HepG2 (cell line): ENCODE results near the gene UQCR11. TPM values are rescaled to one million over a fixed set of nuclear protein-coding genes. Genes with fewer than 3 reads are reported as not detected.

ENCODE experiments used
- BRD4 ChIP-seq: sonication (generic); formaldehyde crosslinking; IDR thresholded peaks from 2 replicates; pipeline ENCODE4 v1.4.0; 2020; ENCODE audit warnings: missing genetic modification reagents
- GLI4 ChIP-seq: sonication (generic); formaldehyde crosslinking; IDR thresholded peaks from 2 replicates; pipeline ENCODE4 v1.5.1; 2020; ENCODE audit warnings: missing genetic modification reagents, mild to moderate bottlenecking, moderate library complexity, borderline replicate concordance
- MEF2D ChIP-seq: sonication (generic); formaldehyde crosslinking; IDR thresholded peaks from 2 replicates; pipeline ENCODE4 v1.5.1; 2020; ENCODE audit warnings: mild to moderate bottlenecking, missing genetic modification reagents
- NPAS2 ChIP-seq: sonication (generic); formaldehyde crosslinking; IDR thresholded peaks from 2 replicates; pipeline ENCODE4 v1.8.0; 2022; ENCODE audit warnings: mild to moderate bottlenecking, missing genetic modification reagents, borderline replicate concordance
- RELA ChIP-seq: sonication (generic); formaldehyde crosslinking; IDR thresholded peaks from 2 replicates; pipeline ENCODE4 v1.4.0; 2020; ENCODE audit warnings: missing genetic modification reagents
- RERE ChIP-seq: IDR thresholded peaks from 2 replicates; pipeline ENCODE4 v1.6.1; 2016; ENCODE audit warnings: low read depth, missing genetic modification reagents, missing compliant biosample characterization
- RORA ChIP-seq: sonication (generic); formaldehyde crosslinking; IDR thresholded peaks from 2 replicates; pipeline ENCODE4 v1.5.0; 2020; ENCODE audit warnings: mild to moderate bottlenecking, missing genetic modification reagents, moderate library complexity
- SMARCE1 ChIP-seq: fragments of 450-650 bp; IDR thresholded peaks from 2 replicates; pipeline ENCODE4 v1.6.1; 2017; ENCODE audit warnings: borderline replicate concordance
- SP5 ChIP-seq: IDR thresholded peaks from 2 replicates; pipeline ENCODE4 v1.6.1; 2016; ENCODE audit warnings: low read depth, borderline replicate concordance
- U2AF1 ChIP-seq: fragments of 200-400 bp; formaldehyde crosslinking; optimal IDR thresholded peaks from 2 replicates; pipeline ENCODE3; 2017; ENCODE audit warnings: mild to moderate bottlenecking, low read depth, low read length
- ZBTB25 ChIP-seq: IDR thresholded peaks from 2 replicates; pipeline ENCODE4 v1.6.1; 2018; ENCODE audit warnings: missing genetic modification reagents
- ZIK1 ChIP-seq: sonication (generic); formaldehyde crosslinking; IDR thresholded peaks from 2 replicates; pipeline ENCODE4 v1.5.0; 2020; ENCODE audit warnings: mild to moderate bottlenecking, low read depth, missing genetic modification reagents, borderline replicate concordance
- ZNF646 ChIP-seq: sonication (generic); formaldehyde crosslinking; IDR thresholded peaks from 2 replicates; pipeline ENCODE4 v1.9.0; 2021; ENCODE audit warnings: mild to moderate bottlenecking, missing genetic modification reagents
- ZNF788 ChIP-seq: sonication (generic); formaldehyde crosslinking; IDR thresholded peaks from 2 replicates; pipeline ENCODE4 v1.5.0; 2020; ENCODE audit warnings: mild to moderate bottlenecking, missing genetic modification reagents, borderline replicate concordance
- ZNF883 ChIP-seq: sonication (generic); formaldehyde crosslinking; IDR thresholded peaks from 2 replicates; pipeline ENCODE4 v1.5.1; 2020; ENCODE audit warnings: mild to moderate bottlenecking, missing genetic modification reagents; ENCODE audit errors: not compliant biosample characterization
- polyA plus RNA-seq, 8 experiments: library from polyadenylated mRNA; depleted of rRNA in 3 of 8; stranded (reverse) in 7 of 8; unstranded in 1 of 8; fragments of >200 nt; fragmentation: Illumina TruSeq in 4 of 8; extraction: Trizol in 4 of 8; gene quantifications; 2 replicates each; pipeline versions ENCODE4 v1.2.1 to v1.2.3, GENCODE V29; 2011 to 2016; ENCODE audit warnings: low read depth in 4 of 8, missing spikeins in 1 of 8, mixed read lengths in 1 of 8; ENCODE audit not compliant: insufficient read depth in 1 of 8
- total RNA-seq, 5 experiments: library from RNA; depleted of rRNA; stranded (reverse); fragments of >200 nt; fragmentation: Illumina TruSeq; extraction: Trizol; gene quantifications; 2 replicates each; pipeline ENCODE4 v1.2.3, GENCODE V29; 2016; ENCODE audit warnings: low read depth in 1 of 5

UQCR11 gene
- total and polyA plus RNA-seq, 2 of the 13 experiments (the other 11 are each of a cell fraction or from before 2014, with no cell fraction given), result 125 to 214 TPM

- TF ChIP-seq NPAS2 (CRISPR knock-in tag) (no peak), U2AF1 (peak; percentile 49), ZNF883 (peak; percentile 27), BRD4 (CRISPR knock-in tag) (no peak), RORA (CRISPR knock-in tag) (no peak), ZBTB25 (peak; percentile 50; the same call in 1 of the 2 replicates), SMARCE1 (no peak), RERE (CRISPR knock-in tag) (no peak), ZNF646 (CRISPR knock-in tag) (no peak), MEF2D (CRISPR knock-in tag) (no peak), GLI4 (CRISPR knock-in tag) (0 out of 2 replicates have a peak, but pooled peaks have one; percentile 57), SP5 (peak; percentile 92), RELA (CRISPR knock-in tag) (0 out of 2 replicates have a peak, but pooled peaks have one; percentile 43), ZNF788 (no peak), ZIK1 (CRISPR knock-in tag) (no peak)
Observed at GRCh38 chr19:1652471-1653299, 47.4 kb upstream of the UQCR11 start, which contains the start of gene TCF3 (continued).
